ENCODE measurements around the gene PXN.
"Not testable (repeated sequence)": the region's sequence is repeated elsewhere in the genome, so short reads cannot be mapped to it uniquely, and the experiment has no call there.

Gene PXN

GRCh38 chr12:120257041-120257821 is 8.3 kb downstream of the PXN start:
- Mint-ChIP-seq H3K4me3 (peak overlapping the region; percentile 54 to 99), H3K27ac (peak overlapping the region; percentile 71 to 81), H3K4me1 (ENCODE audit: low read depth in 2 of 2) (peaks cover 71 to 84% of the 10 kb centered on the region in 2 donors), H3K36me3 (ENCODE audit: insufficient read depth) (peaks cover 35% of the 10 kb centered on the region), H3K27me3 (no peaks in the 10 kb centered on the region), H3K9me3 (no peaks in the 10 kb centered on the region)
- ATAC-seq (replicated peaks), result no peak
- no peak for DNase-seq

GRCh38 chr12:120254809-120255208 is 10.7 kb downstream of the PXN start:
- no peaks in the 10 kb centered on the region for H3K27me3 Mint-ChIP-seq
- no peaks in the 10 kb centered on the region for H3K9me3 Mint-ChIP-seq
- peaks cover 70 to 81% of the 10 kb centered on the region in 2 donors for H3K4me1 Mint-ChIP-seq (ENCODE audit: low read depth in 2 of 2)
- peak overlapping the region; percentile 43 to 78 for H3K4me3 Mint-ChIP-seq
- H3K27ac Mint-ChIP-seq, result peak overlapping the region; percentile 72 to 77
- DNase-seq, result no peak
- no peak for ATAC-seq (replicated peaks)
- peaks cover 40% of the 10 kb centered on the region for H3K36me3 Mint-ChIP-seq (ENCODE audit: insufficient read depth)

GRCh38 chr12:120253313-120253712 is 12.2 kb downstream of the PXN start:
- H3K9me3 Mint-ChIP-seq, H3K27me3 Mint-ChIP-seq: not testable (repeated sequence)
- ATAC-seq (replicated peaks), result peak; percentile 44
- Mint-ChIP-seq H3K36me3 (ENCODE audit: insufficient read depth) (peaks cover 41% of the 10 kb centered on the region), H3K4me3 (peak overlapping the region; percentile 65 to 78), H3K4me1 (ENCODE audit: low read depth in 2 of 2) (peaks cover 73 to 84% of the 10 kb centered on the region in 2 donors), H3K27ac (peak overlapping the region; percentile 72 to 77)
- DNase-seq, result peak in 2 of 3 experiments; percentile 37 to 39

GRCh38 chr12:120252071-120252906 is 13.2 kb downstream of the PXN start:
- H3K27me3 Mint-ChIP-seq, result no peaks in the 10 kb centered on the region
- H3K36me3 Mint-ChIP-seq (ENCODE audit: insufficient read depth), result peaks cover 42% of the 10 kb centered on the region
- peak overlapping the region; percentile 72 to 77 for H3K27ac Mint-ChIP-seq
- no peaks in the 10 kb centered on the region for H3K9me3 Mint-ChIP-seq
- peak overlapping the region; percentile 65 to 78 for H3K4me3 Mint-ChIP-seq
- ATAC-seq (replicated peaks) (peak; percentile 85), DNase-seq (peak; percentile 79 to 81 (median 80))
- peaks cover 73 to 85% of the 10 kb centered on the region in 2 donors for H3K4me1 Mint-ChIP-seq (ENCODE audit: low read depth in 2 of 2)

- not testable (repeated sequence) for H3K9me3 Mint-ChIP-seq; ATAC-seq (replicated peaks); H3K27me3 Mint-ChIP-seq; DNase-seq
- Mint-ChIP-seq H3K36me3 (ENCODE audit: insufficient read depth) (peaks cover 46% of the 10 kb centered on the region), H3K4me1 (ENCODE audit: low read depth in 2 of 2) (peaks cover 69 to 83% of the 10 kb centered on the region in 2 donors), H3K27ac (peak overlapping the region; percentile 72 to 77), H3K4me3 (peak overlapping the region; percentile 65 to 78)
Observed at GRCh38 chr12:120251364-120252070, 14.0 kb downstream of the PXN start.

GRCh38 chr12:120249875-120250795 is 15.4 kb downstream of the PXN start:
- DNase-seq, result peak in 2 of 3 experiments; percentile 39 to 51
- Mint-ChIP-seq H3K4me1 (ENCODE audit: low read depth in 2 of 2) (peaks cover 67 to 76% of the 10 kb centered on the region in 2 donors), H3K9me3 (no peaks in the 10 kb centered on the region), H3K36me3 (ENCODE audit: insufficient read depth) (peaks cover 45% of the 10 kb centered on the region), H3K27me3 (no peaks in the 10 kb centered on the region), H3K27ac (peak overlapping the region; percentile 97 to 98), H3K4me3 (peak overlapping the region; percentile 91 to 94)
- peak; percentile 10 for ATAC-seq (replicated peaks)

GRCh38 chr12:120249266-120249874 is 16.2 kb downstream of the PXN start:
- Mint-ChIP-seq H3K36me3 (ENCODE audit: insufficient read depth) (peaks cover 42% of the 10 kb centered on the region), H3K9me3 (no peaks in the 10 kb centered on the region), H3K4me3 (peak overlapping the region; percentile 91 to 94), H3K27me3 (no peaks in the 10 kb centered on the region), H3K27ac (peak overlapping the region; percentile 97 to 98), H3K4me1 (ENCODE audit: low read depth in 2 of 2) (peaks cover 67 to 73% of the 10 kb centered on the region in 2 donors)
- DNase-seq (no peak), ATAC-seq (replicated peaks) (no peak)

GRCh38 chr12:120247621-120248030 is 17.9 kb downstream of the PXN start:
- Mint-ChIP-seq H3K27me3 (no peaks in the 10 kb centered on the region), H3K4me3 (peak overlapping the region; percentile 53 to 91), H3K4me1 (ENCODE audit: low read depth in 2 of 2) (peaks cover 69 to 73% of the 10 kb centered on the region in 2 donors), H3K36me3 (ENCODE audit: insufficient read depth) (peaks cover 33% of the 10 kb centered on the region), H3K27ac (peak overlapping the region; percentile 1 to 66), H3K9me3 (no peaks in the 10 kb centered on the region)
- DNase-seq (no peak), ATAC-seq (replicated peaks) (no peak)

- H3K4me3 Mint-ChIP-seq, result peak overlapping the region; percentile 53 to 91
- peaks cover 68 to 72% of the 10 kb centered on the region in 2 donors for H3K4me1 Mint-ChIP-seq (ENCODE audit: low read depth in 2 of 2)
- H3K9me3 Mint-ChIP-seq, result no peaks in the 10 kb centered on the region
- peak overlapping the region; percentile 1 to 66 for H3K27ac Mint-ChIP-seq
- no peak for ATAC-seq (replicated peaks)
- DNase-seq, result no peak
- no peaks in the 10 kb centered on the region for H3K27me3 Mint-ChIP-seq
- H3K36me3 Mint-ChIP-seq (ENCODE audit: insufficient read depth), result peaks cover 36% of the 10 kb centered on the region
Observed at GRCh38 chr12:120247183-120247582, 18.3 kb downstream of the PXN start.

- Mint-ChIP-seq H3K36me3 (ENCODE audit: insufficient read depth) (peaks cover 32% of the 10 kb centered on the region), H3K4me1 (ENCODE audit: low read depth in 2 of 2) (peaks cover 65 to 72% of the 10 kb centered on the region in 2 donors), H3K4me3 (peak overlapping the region; percentile 53 to 91)
- H3K27me3 Mint-ChIP-seq; H3K9me3 Mint-ChIP-seq; ATAC-seq (replicated peaks); DNase-seq; H3K27ac Mint-ChIP-seq: not testable (repeated sequence)
Observed at GRCh38 chr12:120246705-120247104, 18.8 kb downstream of the PXN start.

- H3K36me3 Mint-ChIP-seq (ENCODE audit: insufficient read depth), result peaks cover 35% of the 10 kb centered on the region
- H3K27ac Mint-ChIP-seq, result peak overlapping the region; percentile 44 to 49
- H3K9me3 Mint-ChIP-seq, result no peaks in the 10 kb centered on the region
- peak overlapping the region; percentile 17 to 44 for H3K4me3 Mint-ChIP-seq
- H3K27me3 Mint-ChIP-seq, result no peaks in the 10 kb centered on the region
- H3K4me1 Mint-ChIP-seq (ENCODE audit: low read depth in 2 of 2), result peaks cover 62 to 66% of the 10 kb centered on the region in 2 donors
- ATAC-seq (replicated peaks) (no peak), DNase-seq (no peak)
Observed at GRCh38 chr12:120242971-120243699, 22.4 kb downstream of the PXN start.
